Stimulated activated CD4-positive, alpha-beta T cell treated with anti-CD3 and anti-CD28 coated beads, TNF-alpha, amount 100 ng/mL, for 48 hours (primary cell): ENCODE data around the gene ARID1B.

ENCODE experiments used
- DNase-seq, 3 donors: peaks; one replicate each; pipeline ENCODE4 v3.0.0-alpha.2; 2020; ENCODE audit warnings: low read depth in 3 of 3

ARID1B gene

DNA sequence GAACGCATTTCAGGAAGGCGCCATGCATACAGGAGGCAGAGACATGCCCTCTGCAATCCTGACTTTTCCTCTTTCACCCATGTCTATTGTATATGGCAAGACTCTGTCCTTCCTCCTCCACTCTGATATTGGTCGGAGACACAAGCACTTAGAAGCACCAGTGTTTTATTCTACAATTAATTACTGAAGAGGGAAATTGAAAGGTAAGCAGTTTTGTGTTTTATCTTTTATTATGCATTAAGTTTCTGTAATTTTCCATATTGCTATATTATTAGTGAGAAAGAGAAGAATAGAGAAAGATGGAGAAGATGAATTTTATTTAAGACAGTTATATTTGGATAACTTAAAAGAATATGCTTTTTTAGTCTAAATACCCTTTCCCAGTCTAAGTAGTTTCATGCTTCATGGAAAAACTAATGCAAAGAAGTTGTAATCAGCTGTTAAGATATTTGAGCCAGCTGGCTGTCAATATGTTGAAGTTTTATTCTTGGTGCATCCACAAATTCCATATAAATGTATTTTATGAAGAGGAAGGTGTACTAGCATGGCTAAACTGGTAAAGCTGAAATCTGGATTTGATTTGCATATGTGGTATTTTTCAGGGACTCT lies 13.6 kb downstream of the ARID1B start:
- no peak for DNase-seq

DNA sequence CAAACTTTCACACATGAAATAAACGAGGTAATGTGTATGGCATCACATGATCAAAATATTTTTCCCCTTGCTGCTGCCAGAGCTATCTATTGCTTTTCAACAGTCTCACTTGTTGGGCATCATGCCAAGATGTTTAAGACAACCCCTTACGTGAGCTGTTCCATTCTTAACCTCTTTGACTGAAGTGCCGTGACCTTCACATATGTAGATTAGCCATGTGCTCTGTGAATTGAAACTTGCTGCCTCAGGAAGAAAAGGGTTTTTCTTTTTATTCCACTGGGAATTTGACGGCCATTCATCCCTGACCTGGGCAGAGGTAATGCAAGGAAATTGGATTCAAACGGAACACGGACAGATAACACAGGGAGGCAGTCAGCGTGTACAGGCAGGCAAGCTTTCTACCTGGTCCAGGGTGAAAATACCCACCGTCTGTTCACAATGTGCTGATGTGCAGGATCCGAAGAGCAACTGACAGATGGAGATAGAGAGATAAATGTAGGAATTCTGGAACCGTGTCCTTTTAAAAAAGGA lies 14.2 kb downstream of the ARID1B start:
- no peak for DNase-seq

DNA sequence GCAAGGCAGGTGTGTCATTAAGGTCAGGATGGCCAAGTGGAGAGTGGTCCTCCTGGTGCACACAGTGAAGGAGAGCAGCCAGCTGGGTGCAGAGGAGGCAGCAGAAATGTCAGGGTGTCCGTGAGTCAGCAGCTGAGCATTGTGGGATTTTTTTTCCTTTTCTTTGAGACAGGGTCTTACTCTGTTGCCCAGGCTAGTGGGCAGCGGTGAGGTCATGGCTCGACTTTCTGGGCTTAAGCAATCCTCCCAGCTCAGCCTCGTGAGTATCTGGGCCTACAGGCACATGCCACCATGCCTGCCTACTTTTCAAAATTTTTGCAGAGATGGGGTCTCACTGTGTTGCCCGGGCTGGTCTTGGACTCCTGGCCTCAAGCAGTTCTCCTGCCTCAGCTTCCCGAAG lies 16.0 kb downstream of the ARID1B start:
- no peak for DNase-seq

DNA sequence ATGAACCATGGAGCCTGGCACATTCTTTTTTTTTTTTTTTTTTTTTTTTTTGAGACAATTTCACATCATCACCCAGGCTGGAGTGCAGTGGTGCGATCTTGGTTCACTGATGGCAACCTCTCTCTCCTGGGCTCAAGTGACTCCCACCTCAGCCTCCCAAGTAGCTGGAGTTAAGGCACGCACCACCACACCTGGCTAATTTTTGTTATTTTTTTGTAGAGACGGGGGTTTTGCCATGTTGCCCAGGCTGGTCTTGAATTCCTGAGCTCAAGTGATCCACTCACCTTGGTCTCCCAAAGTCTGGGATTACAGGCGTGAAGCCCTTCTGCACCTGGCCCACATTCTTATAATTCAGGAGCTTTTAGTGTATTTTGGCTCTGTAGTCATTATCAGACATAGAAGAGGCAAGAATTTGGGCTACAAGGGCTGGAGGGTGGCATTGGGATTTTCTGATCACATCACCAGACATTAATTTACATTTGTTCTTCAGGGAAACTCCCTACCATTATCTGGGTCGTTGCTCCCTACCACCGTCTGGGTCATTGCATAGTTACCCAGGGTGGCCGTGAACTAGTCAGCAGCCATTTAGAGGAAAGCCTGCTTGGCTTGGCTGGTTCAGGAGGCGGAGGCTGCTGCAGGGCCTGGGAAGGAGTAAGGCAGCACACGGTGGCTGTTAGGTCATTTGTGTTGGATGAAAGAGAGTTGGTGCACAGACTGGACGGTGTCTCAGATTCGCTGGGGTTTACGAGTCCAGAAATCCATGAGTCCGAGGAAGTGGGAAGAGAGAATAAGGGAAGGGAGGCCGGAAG lies 17.6 kb downstream of the ARID1B start:
- no peak for DNase-seq

GRCh38 chr6:156795825-156796224 lies 18.6 kb downstream of the ARID1B start:
- DNase-seq: no peak

DNA sequence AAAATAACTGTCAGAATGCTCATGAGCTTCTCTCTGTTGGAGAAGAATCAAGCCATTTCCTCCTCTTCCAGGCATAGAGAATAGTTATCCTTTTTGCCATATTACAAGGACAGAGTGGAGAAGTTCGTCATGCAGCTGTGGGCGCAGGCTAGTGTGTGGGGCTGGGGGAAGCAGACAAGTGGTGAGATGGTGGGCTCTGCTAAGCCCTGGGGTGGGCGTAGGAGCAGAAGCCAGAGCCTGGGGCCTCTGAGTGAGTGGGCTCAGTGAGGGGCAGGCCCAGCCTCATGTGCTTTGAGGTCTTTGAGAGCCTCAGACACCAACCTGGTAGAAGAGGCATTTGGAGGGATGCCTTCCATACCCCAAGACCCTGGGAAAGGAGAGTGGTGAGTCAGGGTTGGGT lies 19.4 kb downstream of the ARID1B start:
- no peak for DNase-seq

GRCh38 chr6:156797901-156798735 lies 20.9 kb downstream of the ARID1B start:
- no peak for DNase-seq

DNA sequence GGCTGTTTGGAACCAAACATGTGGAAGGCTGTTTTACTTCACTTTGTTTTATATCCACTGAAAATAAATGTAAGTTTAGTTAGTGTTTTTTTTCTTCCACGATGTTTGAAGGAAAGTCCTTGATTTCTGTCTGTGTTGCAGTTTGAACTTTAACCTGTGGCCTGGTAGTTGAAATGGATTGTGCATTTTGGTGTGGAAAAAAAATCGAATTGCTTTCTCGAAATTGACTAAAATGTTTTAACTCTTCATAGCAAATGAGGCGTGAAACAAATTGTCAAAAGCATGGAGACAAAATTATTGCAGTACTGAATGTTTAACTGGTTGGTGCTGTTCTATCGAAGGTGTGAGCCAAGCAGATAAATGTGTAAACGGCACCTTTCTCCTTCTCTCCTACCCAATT lies 24.5 kb downstream of the ARID1B start:
- DNase-seq: no peak

- DNase-seq: no peak
Observed at GRCh38 chr6:156803353-156803752, 26.2 kb downstream of the ARID1B start.

DNA sequence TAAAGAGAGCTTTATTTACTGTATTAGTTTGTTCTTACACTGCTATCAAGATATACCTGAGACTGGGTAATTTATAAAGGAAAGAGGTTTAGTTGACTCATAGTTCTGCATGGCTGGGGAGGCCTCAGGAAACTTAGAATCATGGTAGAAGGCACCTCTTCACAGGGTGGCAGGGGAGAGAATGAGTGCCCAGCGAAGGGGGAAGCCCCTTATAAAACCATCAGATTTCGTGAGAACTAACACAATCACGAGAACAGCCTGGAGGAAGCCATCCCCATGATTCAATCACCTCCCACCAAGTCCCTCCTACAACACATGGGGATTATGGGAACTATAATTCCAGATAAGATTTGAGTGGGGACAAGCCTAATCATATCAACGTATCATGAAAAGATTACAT lies 27.2 kb downstream of the ARID1B start:
- peak in 1 of 3 donors; percentile 10 for DNase-seq

- no peak for DNase-seq
Observed at GRCh38 chr6:156806155-156806554, 29.0 kb downstream of the ARID1B start.

GRCh38 chr6:156807028-156807427 lies 29.9 kb downstream of the ARID1B start:
- DNase-seq: no peak

GRCh38 chr6:156807795-156808194 lies 30.6 kb downstream of the ARID1B start:
- no peak for DNase-seq

- no peak for DNase-seq
Observed at GRCh38 chr6:156808287-156808686, 31.1 kb downstream of the ARID1B start.

DNA sequence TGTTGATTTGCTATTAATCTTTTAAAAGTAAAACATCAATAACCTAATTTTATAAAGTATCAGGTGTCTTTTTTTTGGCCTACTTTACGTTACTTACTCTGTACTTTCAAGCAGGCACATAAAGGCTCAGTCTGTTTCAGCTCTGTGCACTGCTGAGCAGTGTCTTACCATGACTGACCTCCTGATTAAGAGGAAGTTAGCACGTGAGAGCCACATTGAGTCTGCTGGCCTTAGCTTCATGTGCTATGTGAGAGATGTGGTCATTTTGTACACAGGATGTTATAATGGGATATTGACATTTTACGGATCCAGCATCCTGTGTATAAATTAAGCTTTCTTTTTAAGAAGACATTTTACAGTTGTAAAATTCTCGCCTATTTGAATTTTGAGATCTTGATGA lies 31.9 kb downstream of the ARID1B start:
- no peak for DNase-seq

DNA sequence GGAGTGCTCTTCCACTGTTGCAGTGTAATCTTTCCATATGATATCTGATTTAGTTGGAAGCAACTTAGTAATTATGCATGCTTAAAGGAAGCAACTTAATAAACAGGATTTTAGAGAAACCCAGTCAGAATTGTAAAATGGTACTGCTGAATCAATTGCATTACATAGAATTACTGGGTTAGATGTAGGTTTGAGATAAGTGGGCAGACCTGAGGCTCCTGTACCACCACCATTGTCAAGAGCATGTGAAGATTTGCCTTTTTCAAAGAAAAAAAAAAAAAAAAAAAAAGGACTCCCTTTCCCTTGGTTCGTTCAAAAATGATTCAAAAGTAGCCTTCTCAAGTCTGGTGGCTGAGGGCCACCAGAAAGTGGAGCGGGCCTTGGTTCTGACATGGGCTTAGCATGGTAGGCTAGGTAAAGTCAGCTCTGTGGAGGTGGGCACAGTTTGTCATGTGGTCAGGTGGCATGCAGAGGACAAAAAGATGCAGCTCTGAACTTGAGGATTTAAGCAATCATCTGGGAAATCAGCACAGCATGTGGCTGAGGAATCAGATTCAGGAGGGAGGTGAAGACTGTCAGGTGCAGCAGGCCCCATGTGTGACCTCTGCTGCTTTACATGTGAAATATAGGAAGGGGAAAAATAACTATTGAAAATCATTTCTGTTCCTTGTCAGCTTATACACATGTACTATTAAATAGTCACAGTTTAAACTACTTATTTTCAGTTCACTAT lies 32.4 kb downstream of the ARID1B start:
- no peak for DNase-seq

DNA sequence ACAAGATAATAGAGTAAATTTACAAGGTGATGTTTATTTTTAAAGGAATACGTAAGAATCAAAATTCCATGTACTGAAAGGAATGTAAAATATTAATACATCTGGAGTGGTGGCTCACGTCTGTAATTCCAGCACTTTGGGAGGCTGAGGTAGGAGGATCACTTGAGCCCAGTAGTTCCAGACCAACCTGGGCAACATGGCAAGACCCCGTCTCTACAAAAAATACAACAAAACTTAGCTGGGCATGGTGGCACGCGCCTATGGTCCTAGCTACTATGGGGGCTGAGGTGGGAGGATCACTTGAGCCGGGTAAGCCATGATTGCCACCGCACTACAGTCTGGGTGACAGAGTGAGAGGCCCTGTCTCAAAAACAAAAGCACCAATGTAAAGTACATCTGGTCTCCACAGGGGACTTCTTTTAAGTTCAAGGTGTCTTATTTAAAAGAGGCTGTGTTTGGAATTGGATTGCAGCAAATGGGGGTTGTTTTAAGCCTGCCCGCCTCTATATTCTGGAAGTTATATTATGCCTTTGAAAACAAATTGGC lies 36.9 kb downstream of the ARID1B start:
- DNase-seq: no peak

- no peak for DNase-seq
Observed at GRCh38 chr6:156816505-156816904, 39.3 kb downstream of the ARID1B start.

DNA sequence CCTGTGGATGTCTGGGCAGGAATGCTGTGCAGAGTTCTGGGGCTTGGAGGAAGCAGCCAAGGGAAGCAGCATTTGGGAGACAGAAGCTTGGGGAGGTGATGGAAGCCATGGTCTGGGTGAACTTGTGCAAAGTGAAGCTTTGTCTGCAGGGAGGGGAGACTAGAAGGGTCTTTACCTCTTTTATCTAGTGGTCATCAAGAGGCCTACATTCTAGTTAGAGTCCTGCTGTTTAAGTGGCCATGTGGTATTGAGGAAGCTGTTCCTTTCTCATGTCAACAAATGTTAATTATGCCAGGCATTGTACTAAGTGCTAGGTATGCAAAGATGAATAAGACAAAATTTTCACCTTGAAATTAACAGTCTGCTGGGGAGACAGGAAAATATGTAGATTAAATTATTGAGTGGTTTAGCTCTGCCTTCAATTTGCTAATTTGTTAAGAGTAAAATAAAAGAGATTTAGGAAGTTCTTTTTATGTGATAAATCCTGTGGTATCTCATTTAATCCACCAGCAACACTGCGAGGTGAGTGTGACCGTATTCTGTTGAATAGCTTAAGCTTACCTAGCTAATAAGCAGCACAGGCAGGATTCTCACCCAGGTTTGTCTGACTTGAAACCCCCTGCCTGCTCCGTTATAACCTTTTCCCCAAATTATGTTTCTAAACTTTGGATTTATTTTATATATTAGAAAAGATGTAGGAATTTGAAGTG lies 43.1 kb downstream of the ARID1B start:
- DNase-seq: no peak

GRCh38 chr6:156821707-156822106 lies 44.5 kb downstream of the ARID1B start:
- DNase-seq: no peak

GRCh38 chr6:156822747-156823206 lies 45.6 kb downstream of the ARID1B start:
- DNase-seq: no peak
